HEK293 (cell line): ENCODE measurements around the gene BBS9.
"Not testable (repeated sequence)": the region's sequence is repeated elsewhere in the genome, so short reads cannot be mapped to it uniquely, and the experiment has no call there.

Source experiments
- CTCF ChIA-PET: fragments of 350-600 bp; formaldehyde crosslinking; extraction: SDS; loops from one replicate; lab custom pipeline; 2021; ENCODE audit warnings: antibody characterized with exemption; lab: Yijun Ruan, JAX
- POLR2A ChIA-PET: fragments of 300-600 bp; formaldehyde crosslinking; extraction: SDS; loops from one replicate; lab custom pipeline; 2020; ENCODE audit warnings: antibody characterized with exemption, inconsistent platforms; lab: Yijun Ruan, JAX
- H3K27ac ChIP-seq: fragments of 200-500 bp; sonication (Bioruptor generic); 2 replicates; pipeline ENCODE4 v1.5.1; 2014; ENCODE audit warnings: low read depth, low read length, control low read depth, inconsistent platforms; ENCODE audit errors: extremely low read depth
- H3K36me3 ChIP-seq, 2 experiments: fragments of 200-500 bp in 1 of 2; sonication (Bioruptor generic) in 1 of 2; 1 replicate in 1 of 2; 2 replicates in 1 of 2; pipeline ENCODE4 v1.5.1; 2014 to 2017; ENCODE audit warnings: inconsistent platforms in 2 of 2, low read length in 2 of 2; ENCODE audit not compliant: control insufficient read depth in 2 of 2, insufficient read depth in 1 of 2
- H3K4me1 ChIP-seq: fragments of 200-500 bp; sonication (Bioruptor generic); 2 replicates; pipeline ENCODE4 v1.5.1; 2014; ENCODE audit warnings: mild to moderate bottlenecking, low read length, inconsistent platforms; ENCODE audit not compliant: control insufficient read depth, insufficient read depth
- H3K4me3 ChIP-seq: 2 replicates; pipeline ENCODE4 v1.5.1; 2011; ENCODE audit warnings: low read depth, mild to moderate bottlenecking, control low read depth, low read length, moderate library complexity
- H3K9me3 ChIP-seq: fragments of 200-500 bp; sonication (Bioruptor generic); 2 replicates; pipeline ENCODE4 v1.5.1; 2014; ENCODE audit warnings: low read depth, low read length, inconsistent platforms; ENCODE audit not compliant: control insufficient read depth, insufficient read depth
- FEZF1 ChIP-seq: fragments of 450-650 bp; formaldehyde crosslinking; IDR thresholded peaks from 2 replicates; pipeline ENCODE4 v1.5.1; 2016; ENCODE audit warnings: missing biosample characterization, missing genetic modification characterization
- HOXD13 ChIP-seq: sonication (generic); formaldehyde crosslinking; IDR thresholded peaks from 2 replicates; pipeline ENCODE4 v1.8.0; 2022; ENCODE audit warnings: missing genetic modification reagents, borderline replicate concordance
- PBX3 ChIP-seq: sonication (generic); formaldehyde crosslinking; IDR thresholded peaks from 2 replicates; pipeline ENCODE4 v1.8.1; 2022; ENCODE audit warnings: mild to moderate bottlenecking, moderate library complexity, missing genetic modification reagents
- SP7 ChIP-seq: fragments of 450-650 bp; formaldehyde crosslinking; IDR thresholded peaks from 2 replicates; pipeline ENCODE4 v1.5.1; 2016; ENCODE audit warnings: missing biosample characterization, missing genetic modification characterization
- TSHZ1 ChIP-seq: fragments of 450-650 bp; formaldehyde crosslinking; IDR thresholded peaks from 2 replicates; pipeline ENCODE4 v1.5.1; 2016; ENCODE audit warnings: missing biosample characterization, missing genetic modification characterization, borderline replicate concordance
- ZBTB11 ChIP-seq: fragments of 450-650 bp; formaldehyde crosslinking; conservative IDR thresholded peaks from 2 replicates; pipeline ENCODE4 v1.5.1; 2016; ENCODE audit warnings: low read depth, missing biosample characterization, missing genetic modification characterization
- ZNF114 ChIP-seq: fragments of 450-650 bp; formaldehyde crosslinking; IDR thresholded peaks from 2 replicates; pipeline ENCODE4 v1.5.0; 2017; ENCODE audit warnings: missing biosample characterization, missing genetic modification characterization
- ZNF146 ChIP-seq: fragments of 450-650 bp; formaldehyde crosslinking; IDR thresholded peaks from 2 replicates; pipeline ENCODE4 v1.5.1; 2016; ENCODE audit warnings: missing biosample characterization, missing genetic modification characterization
- ZNF155 ChIP-seq: fragments of 450-650 bp; formaldehyde crosslinking; IDR thresholded peaks from 2 replicates; pipeline ENCODE4 v1.5.1; 2016; ENCODE audit warnings: missing biosample characterization, missing genetic modification characterization
- ZNF18 ChIP-seq: fragments of 450-650 bp; formaldehyde crosslinking; IDR thresholded peaks from 2 replicates; pipeline ENCODE4 v1.5.1; 2016; ENCODE audit warnings: missing biosample characterization, missing genetic modification characterization
- ZNF280D ChIP-seq: fragments of 450-650 bp; formaldehyde crosslinking; IDR thresholded peaks from 2 replicates; pipeline ENCODE4 v1.5.1; 2016; ENCODE audit warnings: missing biosample characterization, missing genetic modification characterization
- ZNF404 ChIP-seq: fragments of 450-650 bp; formaldehyde crosslinking; IDR thresholded peaks from 2 replicates; pipeline ENCODE4 v1.5.1; 2017; ENCODE audit warnings: missing biosample characterization, missing genetic modification characterization
- ZNF433 ChIP-seq: fragments of 450-650 bp; formaldehyde crosslinking; IDR thresholded peaks from 2 replicates; pipeline ENCODE4 v1.5.1; 2016; ENCODE audit warnings: missing biosample characterization, missing genetic modification characterization, low read depth
- ZNF449 ChIP-seq: fragments of 450-650 bp; formaldehyde crosslinking; IDR thresholded peaks from 2 replicates; pipeline ENCODE4 v1.5.1; 2017; ENCODE audit warnings: missing biosample characterization, mild to moderate bottlenecking, missing genetic modification characterization, moderate library complexity
- ZNF521 ChIP-seq: fragments of 450-650 bp; formaldehyde crosslinking; IDR thresholded peaks from 2 replicates; pipeline ENCODE4 v1.5.1; 2017; ENCODE audit warnings: missing biosample characterization, mild to moderate bottlenecking, missing genetic modification characterization
- ZNF558 ChIP-seq: fragments of 450-650 bp; formaldehyde crosslinking; IDR thresholded peaks from 2 replicates; pipeline ENCODE4 v1.5.1; 2016; ENCODE audit warnings: missing biosample characterization, missing genetic modification characterization
- ZNF629 ChIP-seq: fragments of 450-650 bp; formaldehyde crosslinking; IDR thresholded peaks from 2 replicates; pipeline ENCODE4 v1.5.1; 2017; ENCODE audit warnings: missing biosample characterization, missing genetic modification characterization
- ZNF768 ChIP-seq: fragments of 450-650 bp; formaldehyde crosslinking; IDR thresholded peaks from 2 replicates; pipeline ENCODE4 v1.5.1; 2018; ENCODE audit warnings: missing biosample characterization, mild to moderate bottlenecking, missing genetic modification characterization
- ZNF777 ChIP-seq: fragments of 450-650 bp; formaldehyde crosslinking; IDR thresholded peaks from 2 replicates; pipeline ENCODE4 v1.5.1; 2017; ENCODE audit warnings: missing biosample characterization, missing genetic modification characterization, borderline replicate concordance
- ZSCAN23 ChIP-seq: fragments of 450-650 bp; formaldehyde crosslinking; IDR thresholded peaks from 2 replicates; pipeline ENCODE4 v1.5.1; 2016; ENCODE audit warnings: missing biosample characterization, missing genetic modification characterization

Gene BBS9

GRCh38 chr7:33271839-33272371 is 142.5 kb downstream of the BBS9 start:
- CTCF ChIA-PET = interaction anchor here (0.6 kb wide), 2 partner anchors 9 to 116 kb away, joined by 3 to 5 read pairs; no protein-coding TSS in a partner anchor
- H3K9me3 ChIP-seq, H3K36me3 ChIP-seq, H3K27ac ChIP-seq, H3K4me3 ChIP-seq, H3K4me1 ChIP-seq, POLR2A ChIA-PET: not testable (repeated sequence)
- 0 out of 2 replicates have a peak, but pooled peaks have one; percentile 14 for TF ChIP-seq ZNF280D
- peak; percentile 53; the same call in 1 of the 2 replicates for TF ChIP-seq ZNF146

- CTCF ChIA-PET = interaction anchor here (0.6 kb wide), 1 partner anchor 603 kb away, joined by 3 read pairs; no protein-coding TSS in a partner anchor
- POLR2A ChIA-PET = no interaction called here
- no peaks in the 10 kb centered on the region for H3K4me1 ChIP-seq
- H3K4me3 ChIP-seq = no peak overlapping the region
- no peaks in the 10 kb centered on the region for H3K9me3 ChIP-seq
- no peaks in the 10 kb centered on the region for H3K36me3 ChIP-seq
- H3K27ac ChIP-seq = no peak overlapping the region
- TF ChIP-seq ZNF768 (tag by site-specific recombination) (no peak), TSHZ1 (tag by site-specific recombination) (no peak), ZNF521 (tag by site-specific recombination) (no peak), ZNF629 (tag by site-specific recombination) (no peak), ZNF155 (tag by site-specific recombination) (no peak), ZBTB11 (tag by site-specific recombination) (no peak), ZNF777 (tag by site-specific recombination) (no peak), ZNF114 (tag by site-specific recombination) (no peak), HOXD13 (no peak), ZNF433 (tag by site-specific recombination) (no peak), FEZF1 (tag by site-specific recombination) (no peak), SP7 (tag by site-specific recombination) (no peak), ZNF558 (tag by site-specific recombination) (no peak), ZNF404 (tag by site-specific recombination) (no peak), ZNF449 (tag by site-specific recombination) (no peak), ZNF18 (tag by site-specific recombination) (no peak), PBX3 (no peak), ZSCAN23 (tag by site-specific recombination) (no peak)
Measured at GRCh38 chr7:33273356-33273755, 144.0 kb downstream of the BBS9 start.
